Skeletal muscle tissue (tissue), 4 donors: Measurements from ENCODE around the gene FBXO28. TPM values are rescaled to one million over a fixed set of nuclear protein-coding genes. Genes with fewer than 3 reads are reported as not detected.
A peak's percentile ranks its signal among the peaks of the same experiment; 100 is the strongest.

ENCODE experiments used
- H3K27ac ChIP-seq: one replicate; pipeline ENCODE4 v1.7.0; 2013; ENCODE audit warnings: mild to moderate bottlenecking, low read depth, low read length, inconsistent platforms
- H3K27me3 ChIP-seq, 3 donors: one replicate each; pipeline ENCODE4 v1.7.0; 2013; ENCODE audit warnings: low read length in 3 of 3; ENCODE audit not compliant: control insufficient read depth in 3 of 3, insufficient read depth in 3 of 3
- H3K36me3 ChIP-seq, 3 donors: one replicate each; pipeline ENCODE4 v1.7.0; 2013; ENCODE audit warnings: low read length in 3 of 3; ENCODE audit not compliant: control insufficient read depth in 3 of 3, insufficient read depth in 3 of 3
- H3K4me1 ChIP-seq, 3 donors: one replicate each; pipeline ENCODE4 v1.7.0; 2013; ENCODE audit warnings: low read length in 3 of 3, mild to moderate bottlenecking in 3 of 3; ENCODE audit not compliant: control insufficient read depth in 3 of 3, insufficient read depth in 3 of 3
- H3K4me3 ChIP-seq, 3 donors: one replicate each; pipeline ENCODE4 v1.7.0; 2013; ENCODE audit warnings: low read length in 3 of 3
- H3K9ac ChIP-seq, 3 donors: one replicate each; pipeline ENCODE4 v1.7.0; 2013; ENCODE audit warnings: low read length in 3 of 3, mild to moderate bottlenecking in 3 of 3, moderate library complexity in 2 of 3, low read depth in 1 of 3
- H3K9me3 ChIP-seq, 3 donors: one replicate each; pipeline ENCODE4 v1.7.0; 2013; ENCODE audit warnings: low read length in 3 of 3; ENCODE audit not compliant: control insufficient read depth in 3 of 3
- total RNA-seq: library from RNA; depleted of rRNA; stranded (reverse); fragments of >200 nt; gene quantifications from one replicate; pipeline ENCODE4 v1.2.3, GENCODE V29; 2014
- donor health status: Osteomylitis.

Gene FBXO28
- total RNA-seq, 1 donor from 2014 or later, result 19.3 TPM

GRCh38 chr1:224092601-224093000 lies 21.3 kb upstream of the FBXO28 start:
- Histone ChIP-seq H3K27me3 (peaks cover 0 to 6% (median 4%) of the 10 kb centered on the region in 3 donors), H3K4me1 (no peaks in the 10 kb centered on the region), H3K27ac (no peak overlapping the region), H3K36me3 (no peaks in the 10 kb centered on the region), H3K9me3 (no peaks in the 10 kb centered on the region), H3K9ac (no peak overlapping the region), H3K4me3 (no peak overlapping the region)

- Histone ChIP-seq H3K4me1 (no peaks in the 10 kb centered on the region), H3K27me3 (peaks cover 0 to 6% (median 3%) of the 10 kb centered on the region in 3 donors), H3K36me3 (no peaks in the 10 kb centered on the region), H3K27ac (no peak overlapping the region), H3K4me3 (no peak overlapping the region), H3K9me3 (no peaks in the 10 kb centered on the region), H3K9ac (no peak overlapping the region)
Measured at GRCh38 chr1:224095339-224095738, 18.6 kb upstream of the FBXO28 start.

- H3K36me3 ChIP-seq, result no peaks in the 10 kb centered on the region
- peaks cover 0 to 6% (median 3%) of the 10 kb centered on the region in 3 donors for H3K27me3 ChIP-seq
- H3K9ac ChIP-seq, result no peak overlapping the region
- no peaks in the 10 kb centered on the region for H3K4me1 ChIP-seq
- H3K27ac ChIP-seq, result no peak overlapping the region
- H3K4me3 ChIP-seq, result no peak overlapping the region
- H3K9me3 ChIP-seq, result no peaks in the 10 kb centered on the region
Measured at GRCh38 chr1:224095867-224096266, 18.0 kb upstream of the FBXO28 start.

- no peak overlapping the region for H3K9ac ChIP-seq
- H3K4me1 ChIP-seq, result no peaks in the 10 kb centered on the region
- no peak overlapping the region for H3K27ac ChIP-seq
- H3K9me3 ChIP-seq, result no peaks in the 10 kb centered on the region
- no peaks in the 10 kb centered on the region for H3K36me3 ChIP-seq
- peaks cover 0 to 6% (median 3%) of the 10 kb centered on the region in 3 donors for H3K27me3 ChIP-seq
- H3K4me3 ChIP-seq, result no peak overlapping the region
Measured at GRCh38 chr1:224096773-224097172, 17.1 kb upstream of the FBXO28 start.

GRCh38 chr1:224098007-224098406 lies 15.9 kb upstream of the FBXO28 start:
- Histone ChIP-seq H3K27ac (no peak overlapping the region), H3K27me3 (peaks cover 0 to 6% (median 3%) of the 10 kb centered on the region in 3 donors), H3K4me1 (no peaks in the 10 kb centered on the region), H3K36me3 (no peaks in the 10 kb centered on the region), H3K4me3 (no peak overlapping the region), H3K9me3 (no peaks in the 10 kb centered on the region), H3K9ac (no peak overlapping the region)

- Histone ChIP-seq H3K9ac (no peak overlapping the region), H3K9me3 (no peaks in the 10 kb centered on the region), H3K36me3 (no peaks in the 10 kb centered on the region)
Measured at GRCh38 chr1:224106568-224107281, 7.2 kb upstream of the FBXO28 start.

GRCh38 chr1:224107282-224107625 lies 6.7 kb upstream of the FBXO28 start:
- H3K4me3 ChIP-seq, result no peak overlapping the region
- H3K27me3 ChIP-seq, result peaks cover 5 to 13% (median 8%) of the 10 kb centered on the region in 3 donors
- H3K9me3 ChIP-seq, result no peaks in the 10 kb centered on the region
- H3K36me3 ChIP-seq, result no peaks in the 10 kb centered on the region
- H3K27ac ChIP-seq, result no peak overlapping the region
- H3K4me1 ChIP-seq, result no peaks in the 10 kb centered on the region
- H3K9ac ChIP-seq, result no peak overlapping the region

More at GRCh38 chr1:224106568-224107281, 7.2 kb upstream of the FBXO28 start:
- Histone ChIP-seq H3K4me3 (no peak overlapping the region), H3K4me1 (no peaks in the 10 kb centered on the region), H3K27me3 (peaks cover 5 to 13% (median 7%) of the 10 kb centered on the region in 3 donors), H3K27ac (no peak overlapping the region)

- no peak overlapping the region for H3K4me3 ChIP-seq
- H3K9me3 ChIP-seq, result no peaks in the 10 kb centered on the region
- H3K9ac ChIP-seq, result no peak overlapping the region
- peaks cover 5 to 13% (median 5%) of the 10 kb centered on the region in 3 donors for H3K27me3 ChIP-seq
- peaks cover 2 to 4% (median 2%) of the 10 kb centered on the region in 3 donors for H3K4me1 ChIP-seq
- H3K27ac ChIP-seq, result no peak overlapping the region
- H3K36me3 ChIP-seq, result no peaks in the 10 kb centered on the region
Measured at GRCh38 chr1:224108991-224109390, 4.9 kb upstream of the FBXO28 start.

- H3K36me3 ChIP-seq, result no peaks in the 10 kb centered on the region
- no peak overlapping the region for H3K9ac ChIP-seq
- no peak overlapping the region for H3K27ac ChIP-seq
- peaks cover 5 to 13% (median 5%) of the 10 kb centered on the region in 3 donors for H3K27me3 ChIP-seq
- H3K4me1 ChIP-seq, result peaks cover 2 to 10% (median 7%) of the 10 kb centered on the region in 3 donors
- H3K9me3 ChIP-seq, result no peaks in the 10 kb centered on the region
- H3K4me3 ChIP-seq, result no peak overlapping the region
Measured at GRCh38 chr1:224109981-224110380, 3.9 kb upstream of the FBXO28 start.

GRCh38 chr1:224113005-224113404 lies 906 bp upstream of the FBXO28 start:
- Histone ChIP-seq H3K27ac (no peak overlapping the region), H3K4me1 (peaks cover 7 to 20% (median 13%) of the 10 kb centered on the region in 3 donors), H3K9me3 (no peaks in the 10 kb centered on the region), H3K4me3 (peak overlapping the region in 1 of 3 donors; percentile 90), H3K9ac (no peak overlapping the region), H3K27me3 (peaks cover 2 to 5% (median 5%) of the 10 kb centered on the region in 3 donors), H3K36me3 (no peaks in the 10 kb centered on the region)
